GM21737 (cell line): ENCODE data around the gene PRCD.

Experiments used
- ATAC-seq: cut with Tn5 transposase; IDR thresholded peaks from one replicate; pipeline ENCODE4 v1.9.1; 2021; ENCODE audit warnings: mild to moderate bottlenecking, moderate library complexity; ENCODE audit not compliant: unreplicated experiment

The PRCD gene

GRCh38 chr17:76568811-76569221, 29.0 kb downstream of the PRCD start:
- no peak for ATAC-seq

GRCh38 chr17:76569607-76570279, 29.9 kb downstream of the PRCD start:
- no peak for ATAC-seq

- ATAC-seq = no peak
Observed at GRCh38 chr17:76570457-76570856, 30.6 kb downstream of the PRCD start.

- ATAC-seq = no peak
Observed at GRCh38 chr17:76570877-76571471, 31.1 kb downstream of the PRCD start.

GRCh38 chr17:76572201-76572910, 32.5 kb downstream of the PRCD start:
- ATAC-seq = no peak

GRCh38 chr17:76573096-76573495, 33.3 kb downstream of the PRCD start:
- ATAC-seq = no peak

- ATAC-seq = no peak
Observed at GRCh38 chr17:76574166-76574565, 34.3 kb downstream of the PRCD start.

GRCh38 chr17:76575570-76575969, 35.7 kb downstream of the PRCD start:
- no peak for ATAC-seq

GRCh38 chr17:76576189-76576588, 36.3 kb downstream of the PRCD start:
- ATAC-seq = no peak

- ATAC-seq = no peak
Observed at GRCh38 chr17:76577876-76578275, 38.0 kb downstream of the PRCD start.

- no peak for ATAC-seq
Observed at GRCh38 chr17:76578376-76578775, 38.5 kb downstream of the PRCD start.

GRCh38 chr17:76579281-76579680, 39.4 kb downstream of the PRCD start:
- ATAC-seq = no peak

- no peak for ATAC-seq
Observed at GRCh38 chr17:76581515-76581914, 41.7 kb downstream of the PRCD start.

- ATAC-seq = no peak
Observed at GRCh38 chr17:76582660-76583059, 42.8 kb downstream of the PRCD start.

- ATAC-seq = no peak
Observed at GRCh38 chr17:76584427-76585032, 44.7 kb downstream of the PRCD start.

- ATAC-seq = no peak
Observed at GRCh38 chr17:76585033-76585648, 45.3 kb downstream of the PRCD start.

- ATAC-seq = no peak
Observed at GRCh38 chr17:76585649-76586593, 46.1 kb downstream of the PRCD start, which contains the start of gene ST6GALNAC2. Gene ST6GALNAC2, minus strand, starts transcription at chr17:76585860. Its CDS starts 52 bp downstream, at chr17:76585808.

- ATAC-seq = no peak
Observed at GRCh38 chr17:76586741-76587487, 47.1 kb downstream of the PRCD start.

- ATAC-seq = no peak
Observed at GRCh38 chr17:76588182-76588581, 48.3 kb downstream of the PRCD start.
